Measurements from ENCODE around the gene DHX36. TPM values are rescaled to one million over a fixed set of nuclear protein-coding genes. Genes with fewer than 3 reads are reported as not detected.

The DHX36 gene
- total RNA-seq, 1 donor from 2014 or later = 147 TPM

- no peak overlapping the region for H3K4me3 Mint-ChIP-seq (ENCODE audit: unreplicated experiment)
- no peaks in the 10 kb centered on the region for H3K9me3 Mint-ChIP-seq (ENCODE audit: unreplicated experiment)
- no peak for TF ChIP-seq CTCF (IDR thresholded peaks at IDR 0.05; ENCODE audit: partially characterized antibody, unreplicated experiment)
- H3K27me3 Mint-ChIP-seq (ENCODE audit: unreplicated experiment) = no peaks in the 10 kb centered on the region
- H3K36me3 Mint-ChIP-seq (ENCODE audit: unreplicated experiment) = no peaks in the 10 kb centered on the region
- DNase-seq = no peak
- H3K4me1 Mint-ChIP-seq (ENCODE audit: low read depth, unreplicated experiment) = no peaks in the 10 kb centered on the region
- H3K27ac Mint-ChIP-seq (ENCODE audit: unreplicated experiment) = no peak overlapping the region
Observed at GRCh38 chr3:154275292-154275691, 49.0 kb downstream of the DHX36 start.

- Mint-ChIP-seq H3K9me3 (ENCODE audit: unreplicated experiment) (no peaks in the 10 kb centered on the region), H3K36me3 (ENCODE audit: unreplicated experiment) (no peaks in the 10 kb centered on the region), H3K27ac (ENCODE audit: unreplicated experiment) (no peak overlapping the region), H3K4me1 (ENCODE audit: low read depth, unreplicated experiment) (no peaks in the 10 kb centered on the region), H3K27me3 (ENCODE audit: unreplicated experiment) (no peaks in the 10 kb centered on the region), H3K4me3 (ENCODE audit: unreplicated experiment) (no peak overlapping the region)
- TF ChIP-seq CTCF (IDR thresholded peaks at IDR 0.05; ENCODE audit: partially characterized antibody, unreplicated experiment) = no peak
- no peak for DNase-seq
Observed at GRCh38 chr3:154274348-154274747, 49.9 kb downstream of the DHX36 start.

GRCh38 chr3:154273381-154273780, 50.9 kb downstream of the DHX36 start:
- Mint-ChIP-seq H3K4me1 (ENCODE audit: low read depth, unreplicated experiment) (no peaks in the 10 kb centered on the region), H3K27ac (ENCODE audit: unreplicated experiment) (no peak overlapping the region), H3K4me3 (ENCODE audit: unreplicated experiment) (no peak overlapping the region), H3K9me3 (ENCODE audit: unreplicated experiment) (no peaks in the 10 kb centered on the region), H3K27me3 (ENCODE audit: unreplicated experiment) (no peaks in the 10 kb centered on the region), H3K36me3 (ENCODE audit: unreplicated experiment) (peaks cover 2% of the 10 kb centered on the region)
- no peak for DNase-seq
- TF ChIP-seq CTCF (IDR thresholded peaks at IDR 0.05; ENCODE audit: partially characterized antibody, unreplicated experiment) = no peak

GRCh38 chr3:154254527-154254926, 69.8 kb downstream of the DHX36 start:
- no peak for TF ChIP-seq CTCF (IDR thresholded peaks at IDR 0.05; ENCODE audit: partially characterized antibody, unreplicated experiment)
- DNase-seq = no peak
- Mint-ChIP-seq H3K4me1 (ENCODE audit: low read depth, unreplicated experiment) (peaks cover 7% of the 10 kb centered on the region), H3K27ac (ENCODE audit: unreplicated experiment) (no peak overlapping the region), H3K27me3 (ENCODE audit: unreplicated experiment) (peaks cover 1% of the 10 kb centered on the region), H3K4me3 (ENCODE audit: unreplicated experiment) (no peak overlapping the region), H3K9me3 (ENCODE audit: unreplicated experiment) (peaks cover 1% of the 10 kb centered on the region), H3K36me3 (ENCODE audit: unreplicated experiment) (peaks cover 3% of the 10 kb centered on the region)

GRCh38 chr3:154252759-154253638, 71.3 kb downstream of the DHX36 start:
- Mint-ChIP-seq H3K4me1 (ENCODE audit: low read depth, unreplicated experiment) (peaks cover 13% of the 10 kb centered on the region), H3K9me3 (ENCODE audit: unreplicated experiment) (peaks cover 1% of the 10 kb centered on the region), H3K4me3 (ENCODE audit: unreplicated experiment) (no peak overlapping the region), H3K27ac (ENCODE audit: unreplicated experiment) (no peak overlapping the region), H3K27me3 (ENCODE audit: unreplicated experiment) (peaks cover 1% of the 10 kb centered on the region), H3K36me3 (ENCODE audit: unreplicated experiment) (no peaks in the 10 kb centered on the region)
- TF ChIP-seq CTCF (IDR thresholded peaks at IDR 0.05; ENCODE audit: partially characterized antibody, unreplicated experiment) = peak; percentile 95
- DNase-seq = peak; percentile 92
